ENCODE measurements around the gene DCTN4. TPM values are rescaled to one million over a fixed set of nuclear protein-coding genes. Genes with fewer than 3 reads are reported as not detected.

Gene DCTN4
- total RNA-seq, 4 donors from 2014 or later = 48.5 to 59.7 (median 49.3) TPM

DNA sequence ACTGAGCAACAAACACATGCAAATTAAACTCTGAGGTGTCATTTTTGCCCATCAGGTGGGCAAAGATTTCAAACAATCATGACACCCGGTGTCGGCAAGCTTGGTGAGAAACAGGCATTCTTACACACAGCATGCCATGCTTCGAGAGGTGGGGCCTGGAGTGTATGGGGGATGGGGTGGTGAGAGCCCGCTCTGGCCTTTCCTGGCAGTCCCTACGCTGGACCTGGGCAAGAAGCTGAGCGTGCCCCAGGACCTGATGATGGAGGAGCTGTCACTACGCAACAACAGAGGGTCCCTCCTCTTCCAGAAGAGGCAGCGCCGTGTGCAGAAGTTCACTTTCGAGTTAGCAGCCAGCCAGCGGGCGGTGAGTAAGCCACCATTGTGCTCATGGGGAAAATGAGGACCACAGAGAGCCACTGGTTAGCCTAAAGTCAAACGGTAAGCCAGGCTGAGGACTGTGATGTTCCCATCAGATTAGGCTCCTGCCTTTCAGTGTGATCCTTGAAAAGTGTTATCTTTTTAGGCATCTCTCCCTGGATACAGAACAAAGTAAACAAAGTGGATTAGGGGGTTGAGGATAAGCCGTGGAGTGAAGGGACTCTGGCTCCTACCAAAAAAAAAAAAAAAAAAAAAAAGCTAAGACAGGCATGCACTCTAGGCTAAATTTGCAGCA lies 88.4 kb downstream of the DCTN4 start:
- Histone ChIP-seq H3K9me3 (no peaks in the 10 kb centered on the region), H3K4me3 (no peak overlapping the region), H3K27ac (replicated peaks in 1 of 4) (no peak overlapping the region), H3K36me3 (no peaks in the 10 kb centered on the region), H3K27me3 (peaks cover 0 to 18% (median 9%) of the 10 kb centered on the region in 4 donors), H3K4me1 (peaks cover 26 to 35% (median 34%) of the 10 kb centered on the region in 4 donors)
- TF ChIP-seq POLR2AphosphoS5 (IDR thresholded peaks at IDR 0.05) (no peak), EP300 (IDR thresholded peaks at IDR 0.05) (no peak)
- TF ChIP-seq, protein P1, sequence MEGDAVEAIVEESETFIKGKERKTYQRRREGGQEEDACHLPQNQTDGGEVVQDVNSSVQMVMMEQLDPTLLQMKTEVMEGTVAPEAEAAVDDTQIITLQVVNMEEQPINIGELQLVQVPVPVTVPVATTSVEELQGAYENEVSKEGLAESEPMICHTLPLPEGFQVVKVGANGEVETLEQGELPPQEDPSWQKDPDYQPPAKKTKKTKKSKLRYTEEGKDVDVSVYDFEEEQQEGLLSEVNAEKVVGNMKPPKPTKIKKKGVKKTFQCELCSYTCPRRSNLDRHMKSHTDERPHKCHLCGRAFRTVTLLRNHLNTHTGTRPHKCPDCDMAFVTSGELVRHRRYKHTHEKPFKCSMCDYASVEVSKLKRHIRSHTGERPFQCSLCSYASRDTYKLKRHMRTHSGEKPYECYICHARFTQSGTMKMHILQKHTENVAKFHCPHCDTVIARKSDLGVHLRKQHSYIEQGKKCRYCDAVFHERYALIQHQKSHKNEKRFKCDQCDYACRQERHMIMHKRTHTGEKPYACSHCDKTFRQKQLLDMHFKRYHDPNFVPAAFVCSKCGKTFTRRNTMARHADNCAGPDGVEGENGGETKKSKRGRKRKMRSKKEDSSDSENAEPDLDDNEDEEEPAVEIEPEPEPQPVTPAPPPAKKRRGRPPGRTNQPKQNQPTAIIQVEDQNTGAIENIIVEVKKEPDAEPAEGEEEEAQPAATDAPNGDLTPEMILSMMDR (IDR thresholded peaks at IDR 0.05) = no peak
- peak; percentile 53 for DNase-seq (ENCODE audit: extremely low spot score)
- WGBS = 91% methylated on average over 12 of the region's 14 CpGs
- intact Hi-C loops (cut with DNase I) = no loop called here

DNA sequence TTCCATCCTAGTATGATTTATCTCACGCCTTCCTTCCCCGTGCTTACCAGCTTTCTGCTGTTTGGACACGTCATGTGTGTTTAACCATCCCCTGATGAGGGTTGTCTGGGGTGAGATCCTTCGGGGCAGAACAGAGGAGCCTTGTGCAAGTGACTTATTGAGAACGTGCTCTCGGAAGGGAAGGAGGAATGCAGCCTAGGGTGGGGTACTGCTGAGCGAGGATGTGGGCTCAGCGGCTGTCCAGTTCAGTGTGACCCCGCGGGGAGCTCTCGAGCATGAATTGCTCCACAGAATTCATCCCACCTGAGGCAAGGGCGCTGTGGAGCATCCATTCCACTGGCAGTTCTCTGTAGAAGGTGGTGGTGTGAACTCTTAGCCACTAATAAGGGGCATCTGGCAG lies 93.8 kb downstream of the DCTN4 start:
- DNase-seq (ENCODE audit: extremely low spot score) = no peak
- H3K27ac ChIP-seq (replicated peaks in 1 of 4) = no peak overlapping the region
- no peaks in the 10 kb centered on the region for H3K27me3 ChIP-seq
- H3K36me3 ChIP-seq = no peaks in the 10 kb centered on the region
- peaks cover 6 to 15% (median 13%) of the 10 kb centered on the region in 4 donors for H3K4me1 ChIP-seq
- TF ChIP-seq EP300 (IDR thresholded peaks at IDR 0.05) (no peak), POLR2A (IDR thresholded peaks at IDR 0.05; ENCODE audit: low read depth) (no peak), POLR2AphosphoS5 (IDR thresholded peaks at IDR 0.05) (no peak)
- TF ChIP-seq, protein P1 (IDR thresholded peaks at IDR 0.05) = no peak
- H3K4me3 ChIP-seq = no peak overlapping the region
- 72% methylated on average over 12 of the region's 12 CpGs for WGBS
- no peaks in the 10 kb centered on the region for H3K9me3 ChIP-seq
- intact Hi-C loops (cut with DNase I) = no loop called here

DNA sequence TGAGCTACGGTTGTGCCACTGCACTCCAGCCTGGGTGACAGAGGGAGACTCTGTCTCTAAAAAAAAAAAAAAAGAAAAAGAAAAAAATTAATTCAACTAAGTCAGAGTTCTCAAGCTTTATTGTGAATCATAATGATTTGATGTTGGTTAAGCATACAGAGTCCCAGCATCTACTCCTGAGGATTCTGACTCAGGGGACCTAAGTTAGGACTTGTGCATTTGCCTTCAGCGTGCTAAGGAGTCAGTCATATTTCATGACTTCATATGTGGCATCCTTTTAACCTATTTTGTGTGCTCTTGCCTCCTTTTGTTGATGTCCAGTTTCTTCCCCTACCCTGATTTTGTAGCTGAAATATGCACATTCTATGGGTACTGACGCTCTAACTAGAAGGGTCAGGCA lies 94.9 kb downstream of the DCTN4 start:
- Histone ChIP-seq H3K9me3 (no peaks in the 10 kb centered on the region), H3K4me3 (no peak overlapping the region), H3K27ac (replicated peaks in 1 of 4) (no peak overlapping the region), H3K4me1 (peaks cover 11 to 20% (median 14%) of the 10 kb centered on the region in 4 donors), H3K27me3 (no peaks in the 10 kb centered on the region), H3K36me3 (no peaks in the 10 kb centered on the region)
- TF ChIP-seq POLR2A (IDR thresholded peaks at IDR 0.05; ENCODE audit: low read depth) (no peak), POLR2AphosphoS5 (IDR thresholded peaks at IDR 0.05) (no peak), EP300 (IDR thresholded peaks at IDR 0.05) (no peak)
- TF ChIP-seq, protein P1 (IDR thresholded peaks at IDR 0.05) = no peak
- 95% methylated on average over 3 of the region's 3 CpGs for WGBS
- no peak for DNase-seq (ENCODE audit: extremely low spot score)
- intact Hi-C loops (cut with DNase I) = no loop called here

DNA sequence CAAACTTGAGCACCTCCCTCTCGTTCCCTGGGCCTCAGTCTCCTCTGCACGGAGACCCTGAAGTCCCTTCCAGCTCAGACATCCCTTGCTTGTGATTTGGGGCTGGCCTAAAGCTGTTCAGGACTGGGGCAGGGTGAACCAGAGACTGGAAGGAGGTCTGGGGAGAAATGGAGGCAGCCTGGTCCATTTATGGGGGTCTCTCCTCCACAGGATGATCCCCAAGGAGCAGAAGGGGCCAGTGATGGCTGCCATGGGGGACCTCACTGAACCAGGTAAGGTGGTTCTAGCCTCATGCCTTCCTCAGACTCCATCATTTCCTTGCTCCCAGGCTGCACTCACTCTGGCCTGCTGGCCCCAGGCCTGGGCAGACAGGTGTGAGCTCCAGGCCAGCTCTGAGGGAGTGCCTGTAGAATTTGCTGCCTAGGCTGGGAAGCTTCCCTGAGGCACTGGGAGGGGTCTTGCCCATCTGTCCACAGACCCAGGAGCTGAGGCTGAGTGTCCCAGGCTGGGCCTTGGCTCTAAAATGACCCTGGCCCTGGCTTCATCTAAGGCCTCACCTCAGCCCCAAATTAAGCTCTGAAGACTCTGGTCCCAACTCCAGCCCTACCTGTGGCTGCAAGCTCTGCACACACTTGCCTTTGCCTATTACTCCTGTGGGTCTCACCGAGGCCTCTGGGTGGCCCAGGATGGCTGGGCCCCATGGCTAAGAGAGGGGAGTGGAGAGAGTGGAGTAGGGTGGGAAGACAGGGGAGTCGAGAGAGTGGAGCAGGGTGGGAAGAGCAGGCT lies 95.9 kb downstream of the DCTN4 start:
- intact Hi-C loops (cut with DNase I) = no loop called here
- TF ChIP-seq EP300 (IDR thresholded peaks at IDR 0.05) (no peak), POLR2AphosphoS5 (IDR thresholded peaks at IDR 0.05) (no peak), POLR2A (IDR thresholded peaks at IDR 0.05; ENCODE audit: low read depth) (no peak)
- TF ChIP-seq, protein P1 (IDR thresholded peaks at IDR 0.05) = no peak
- H3K27me3 ChIP-seq = no peaks in the 10 kb centered on the region
- 86% methylated on average over 4 of the region's 4 CpGs for WGBS
- no peak for DNase-seq (ENCODE audit: extremely low spot score)
- H3K27ac ChIP-seq (replicated peaks in 1 of 4) = no peak overlapping the region
- H3K4me3 ChIP-seq = no peak overlapping the region
- H3K4me1 ChIP-seq = peaks cover 19 to 30% (median 22%) of the 10 kb centered on the region in 4 donors
- H3K36me3 ChIP-seq = no peaks in the 10 kb centered on the region
- H3K9me3 ChIP-seq = no peaks in the 10 kb centered on the region
